Measurements from ENCODE around the gene VPS13D.

DNA sequence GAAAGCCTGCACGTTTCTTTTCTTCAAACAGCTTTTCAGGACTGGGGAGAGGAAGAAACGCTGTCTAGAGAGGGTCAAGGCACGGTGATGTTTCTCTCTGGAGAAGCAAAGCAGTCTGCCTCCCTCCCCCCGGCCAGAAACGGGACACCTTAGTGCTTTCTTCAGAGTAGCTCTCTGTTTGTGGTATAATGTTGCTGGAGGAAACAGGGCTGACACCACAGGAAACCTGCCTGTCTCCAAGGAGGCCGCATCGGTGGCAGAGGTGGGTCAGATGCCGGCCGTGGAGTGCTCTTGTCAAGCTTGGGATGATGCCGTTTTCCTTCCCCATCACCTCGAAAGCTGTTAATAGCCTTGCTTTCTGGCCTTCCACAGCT lies 248.8 kb downstream of the VPS13D start:
- TF ChIP-seq EZH2 (IDR thresholded peaks at IDR 0.05; ENCODE audit: borderline replicate concordance, low read length), result no peak
- TF ChIP-seq, protein P1, sequence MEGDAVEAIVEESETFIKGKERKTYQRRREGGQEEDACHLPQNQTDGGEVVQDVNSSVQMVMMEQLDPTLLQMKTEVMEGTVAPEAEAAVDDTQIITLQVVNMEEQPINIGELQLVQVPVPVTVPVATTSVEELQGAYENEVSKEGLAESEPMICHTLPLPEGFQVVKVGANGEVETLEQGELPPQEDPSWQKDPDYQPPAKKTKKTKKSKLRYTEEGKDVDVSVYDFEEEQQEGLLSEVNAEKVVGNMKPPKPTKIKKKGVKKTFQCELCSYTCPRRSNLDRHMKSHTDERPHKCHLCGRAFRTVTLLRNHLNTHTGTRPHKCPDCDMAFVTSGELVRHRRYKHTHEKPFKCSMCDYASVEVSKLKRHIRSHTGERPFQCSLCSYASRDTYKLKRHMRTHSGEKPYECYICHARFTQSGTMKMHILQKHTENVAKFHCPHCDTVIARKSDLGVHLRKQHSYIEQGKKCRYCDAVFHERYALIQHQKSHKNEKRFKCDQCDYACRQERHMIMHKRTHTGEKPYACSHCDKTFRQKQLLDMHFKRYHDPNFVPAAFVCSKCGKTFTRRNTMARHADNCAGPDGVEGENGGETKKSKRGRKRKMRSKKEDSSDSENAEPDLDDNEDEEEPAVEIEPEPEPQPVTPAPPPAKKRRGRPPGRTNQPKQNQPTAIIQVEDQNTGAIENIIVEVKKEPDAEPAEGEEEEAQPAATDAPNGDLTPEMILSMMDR (IDR thresholded peaks at IDR 0.05; ENCODE audit: low read length), result no peak
